Thymus (tissue), 11 donors: Measurements from ENCODE around the gene ANKRD24. TPM values are rescaled to one million over a fixed set of nuclear protein-coding genes. Genes with fewer than 3 reads are reported as not detected.
"Not testable (repeated sequence)": the region's sequence is repeated elsewhere in the genome, so short reads cannot be mapped to it uniquely, and the experiment has no call there.

ENCODE experiments used
- DNase-seq, 9 donors: peaks; one replicate each; pipeline ENCODE4 v3.0.0-alpha.2; 2013; ENCODE audit warnings: low spot score in 9 of 9, low read depth in 6 of 9, missing footprints in 1 of 9
- H3K27ac ChIP-seq, 2 donors: one replicate each; pipeline ENCODE4 v1.5.1; 2013; ENCODE audit warnings: control low read depth in 1 of 2, low read depth in 1 of 2, low read length in 1 of 2, mild to moderate bottlenecking in 1 of 2, moderate library complexity in 1 of 2
- H3K27me3 ChIP-seq, 2 donors: one replicate each; pipeline ENCODE4 v1.5.1; 2013; ENCODE audit warnings: low read length in 1 of 2; ENCODE audit not compliant: control insufficient read depth in 2 of 2, insufficient read depth in 1 of 2
- H3K36me3 ChIP-seq, 2 donors: one replicate each; pipeline ENCODE4 v1.5.1; 2013; ENCODE audit warnings: low read length in 1 of 2, mild to moderate bottlenecking in 1 of 2, moderate library complexity in 1 of 2; ENCODE audit not compliant: control insufficient read depth in 2 of 2, insufficient read depth in 2 of 2
- H3K4me1 ChIP-seq, 2 donors: one replicate each; pipeline ENCODE4 v1.5.1; 2013; ENCODE audit warnings: low read length in 2 of 2; ENCODE audit not compliant: control insufficient read depth in 2 of 2, insufficient read depth in 2 of 2
- H3K4me3 ChIP-seq, 2 donors: one replicate each; pipeline ENCODE4 v1.5.1; 2013; ENCODE audit warnings: low read length in 2 of 2, control low read depth in 1 of 2, mild to moderate bottlenecking in 1 of 2
- H3K9me3 ChIP-seq, 2 donors: one replicate each; pipeline ENCODE4 v1.5.1; 2013; ENCODE audit warnings: low read length in 1 of 2, mild to moderate bottlenecking in 1 of 2; ENCODE audit not compliant: control insufficient read depth in 2 of 2, insufficient read depth in 1 of 2
- WGBS: extraction: QIAGEN DNeasy Blood & Tissue Kit; methylation state at CpG from one replicate; pipeline ENCODE4 v1.1.7; 2013; 5-methylcytosine and 5-hydroxymethylcytosine counted together
- polyA plus RNA-seq: library from polyadenylated mRNA; stranded (reverse); fragments of 200-250 nt; gene quantifications from one replicate; pipeline ENCODE4 v1.2.3, GENCODE V29; 2013
- total RNA-seq: library from RNA; stranded (reverse); fragments of 120-200 nt; gene quantifications from one replicate; pipeline ENCODE4 v1.2.4, GENCODE V29; 2013
- donor health status: healthy.

Gene ANKRD24
- total and polyA plus RNA-seq, 2 donors = 0.42 to 4.8 TPM

- Histone ChIP-seq H3K27ac (no peak overlapping the region), H3K4me1 (no peaks in the 10 kb centered on the region), H3K9me3 (peaks cover 0 to 11% of the 10 kb centered on the region in 2 donors), H3K4me3 (no peak overlapping the region), H3K27me3 (no peaks in the 10 kb centered on the region), H3K36me3 (peaks cover 50 to 73% of the 10 kb centered on the region in 2 donors)
- DNase-seq = peak in 7 of 9 donors; percentile 30 to 71 (median 50)
- WGBS = 72% methylated on average over 21 of the region's 21 CpGs
Observed at GRCh38 chr19:4267101-4267900, 84.8 kb downstream of the ANKRD24 start.

- H3K36me3 ChIP-seq = peaks cover 48 to 65% of the 10 kb centered on the region in 2 donors
- DNase-seq = no peak
- 97% methylated on average over 30 of the region's 30 CpGs for WGBS
Observed at GRCh38 chr19:4267901-4268815, 85.7 kb downstream of the ANKRD24 start.

GRCh38 chr19:4268816-4269430, 86.4 kb downstream of the ANKRD24 start:
- H3K36me3 ChIP-seq = peaks cover 42 to 61% of the 10 kb centered on the region in 2 donors
- no peak overlapping the region for H3K4me3 ChIP-seq
- WGBS = 94% methylated on average over 13 of the region's 13 CpGs
- no peak overlapping the region for H3K27ac ChIP-seq
- no peaks in the 10 kb centered on the region for H3K27me3 ChIP-seq
- H3K4me1 ChIP-seq = no peaks in the 10 kb centered on the region
- peaks cover 0 to 11% of the 10 kb centered on the region in 2 donors for H3K9me3 ChIP-seq
- no peak for DNase-seq

More at GRCh38 chr19:4267901-4268815, 85.7 kb downstream of the ANKRD24 start:
- Histone ChIP-seq H3K9me3 (peaks cover 0 to 11% of the 10 kb centered on the region in 2 donors), H3K27me3 (no peaks in the 10 kb centered on the region), H3K4me1 (no peaks in the 10 kb centered on the region), H3K4me3 (no peak overlapping the region), H3K27ac (no peak overlapping the region)

DNA sequence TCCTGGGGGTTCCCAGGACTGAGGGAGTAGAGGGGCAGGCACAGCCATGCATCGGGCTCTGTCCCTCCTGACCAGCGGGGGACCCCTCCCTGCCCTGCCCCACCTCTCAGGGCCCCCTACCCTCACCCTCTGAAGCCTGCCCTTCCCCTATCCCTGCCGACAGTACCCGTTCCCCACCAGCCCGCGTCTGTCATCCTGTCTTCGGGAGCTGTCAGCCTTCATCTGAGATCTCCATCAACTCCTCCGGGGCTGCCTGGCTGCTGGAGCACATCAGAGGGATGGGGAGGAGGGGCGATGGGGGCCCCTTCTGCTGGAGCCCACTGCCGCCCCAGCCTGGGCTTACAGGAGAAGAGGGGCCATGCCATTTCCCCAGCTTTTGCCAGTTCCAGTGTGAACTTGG, 90.4 kb downstream of the ANKRD24 start:
- Histone ChIP-seq H3K4me1 (no peaks in the 10 kb centered on the region), H3K9me3 (peaks cover 0 to 8% of the 10 kb centered on the region in 2 donors), H3K4me3 (no peak overlapping the region), H3K36me3 (peaks cover 20 to 30% of the 10 kb centered on the region in 2 donors), H3K27ac (no peak overlapping the region), H3K27me3 (peaks cover 5 to 13% of the 10 kb centered on the region in 2 donors)
- WGBS = 98% methylated on average over 10 of the region's 10 CpGs
- no peak for DNase-seq

DNA sequence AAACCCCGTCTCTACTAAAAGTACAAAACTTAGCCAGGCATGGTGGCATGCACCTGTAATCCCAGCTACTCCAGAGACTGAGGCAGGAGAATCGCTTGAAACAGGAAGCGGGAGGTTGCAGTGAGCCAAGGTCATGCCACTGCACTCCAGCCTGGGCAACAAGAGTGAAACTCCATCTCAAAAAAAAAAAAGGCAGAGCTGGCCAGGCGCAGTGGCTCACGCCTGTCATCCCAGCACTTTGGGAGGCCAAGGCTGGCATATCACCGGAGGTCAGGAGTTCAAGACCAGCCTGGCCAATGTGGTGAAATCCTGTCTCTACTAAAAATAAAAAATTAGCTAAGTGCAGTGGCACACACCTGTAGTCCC, 91.8 kb downstream of the ANKRD24 start:
- H3K27ac ChIP-seq, DNase-seq, H3K4me3 ChIP-seq, H3K4me1 ChIP-seq, H3K9me3 ChIP-seq: not testable (repeated sequence)
- Histone ChIP-seq H3K27me3 (peaks cover 19 to 27% of the 10 kb centered on the region in 2 donors), H3K36me3 (peaks cover 7 to 16% of the 10 kb centered on the region in 2 donors)
- WGBS = 97% methylated on average over 6 of the region's 6 CpGs

Other genes with a start within 250 kb of the ANKRD24 start
- gene NMRK2, start 249.6 kb upstream of the ANKRD24 start, total RNA-seq = 0.14 TPM
- gene NMRK2, start 249.6 kb upstream of the ANKRD24 start, polyA plus RNA-seq = 1.1 TPM
- 21.2 TPM for gene DAPK3, start 211.6 kb upstream of the ANKRD24 start, total RNA-seq
- 50.7 TPM for gene DAPK3, start 211.6 kb upstream of the ANKRD24 start, polyA plus RNA-seq
- 1,612 TPM for gene EEF2, start 197.2 kb upstream of the ANKRD24 start, total RNA-seq
- gene EEF2, start 197.2 kb upstream of the ANKRD24 start, polyA plus RNA-seq = 815 TPM
- 13.4 TPM for gene PIAS4, start 175.0 kb upstream of the ANKRD24 start, total RNA-seq
- 10.8 TPM for gene PIAS4, start 175.0 kb upstream of the ANKRD24 start, polyA plus RNA-seq
- gene ZBTB7A, start 115.8 kb upstream of the ANKRD24 start, total RNA-seq = 5.1 TPM
- 9.4 TPM for gene ZBTB7A, start 115.8 kb upstream of the ANKRD24 start, polyA plus RNA-seq
- gene MAP2K2, start 58.6 kb upstream of the ANKRD24 start, total RNA-seq = 98.4 TPM
- gene MAP2K2, start 58.6 kb upstream of the ANKRD24 start, polyA plus RNA-seq = 144 TPM
- gene CREB3L3, start 29.1 kb upstream of the ANKRD24 start, total RNA-seq = 0.57 TPM
- gene CREB3L3, start 29.1 kb upstream of the ANKRD24 start, polyA plus RNA-seq = 2.0 TPM
- gene SIRT6, start 126 bp upstream of the ANKRD24 start, total RNA-seq = 10.7 TPM
- gene SIRT6, start 126 bp upstream of the ANKRD24 start, polyA plus RNA-seq = 30.0 TPM
- gene EBI3, start 46.8 kb downstream of the ANKRD24 start, total RNA-seq = 5.7 TPM
- 16.2 TPM for gene EBI3, start 46.8 kb downstream of the ANKRD24 start, polyA plus RNA-seq
- gene YJU2, start 64.4 kb downstream of the ANKRD24 start, total RNA-seq = 22.6 TPM
- 26.8 TPM for gene YJU2, start 64.4 kb downstream of the ANKRD24 start, polyA plus RNA-seq
- 0.80 TPM for gene SHD, start 96.6 kb downstream of the ANKRD24 start, total RNA-seq
- 0.57 TPM for gene SHD, start 96.6 kb downstream of the ANKRD24 start, polyA plus RNA-seq
- gene TMIGD2, start 119.7 kb downstream of the ANKRD24 start, total RNA-seq = 87.9 TPM
- gene TMIGD2, start 119.7 kb downstream of the ANKRD24 start, polyA plus RNA-seq = 64.8 TPM
- 4.3 TPM for gene FSD1, start 121.9 kb downstream of the ANKRD24 start, total RNA-seq
- 19.2 TPM for gene FSD1, start 121.9 kb downstream of the ANKRD24 start, polyA plus RNA-seq
- gene STAP2, start 156.1 kb downstream of the ANKRD24 start, total RNA-seq = 20.8 TPM
- 21.3 TPM for gene STAP2, start 156.1 kb downstream of the ANKRD24 start, polyA plus RNA-seq
- gene MPND, start 160.9 kb downstream of the ANKRD24 start, total RNA-seq = 7.8 TPM
- gene MPND, start 160.9 kb downstream of the ANKRD24 start, polyA plus RNA-seq = 16.9 TPM
- 15.4 TPM for gene SH3GL1, start 217.9 kb downstream of the ANKRD24 start, total RNA-seq
- gene SH3GL1, start 217.9 kb downstream of the ANKRD24 start, polyA plus RNA-seq = 40.6 TPM
- gene CHAF1A, start 220.0 kb downstream of the ANKRD24 start, total RNA-seq = 19.5 TPM
- gene CHAF1A, start 220.0 kb downstream of the ANKRD24 start, polyA plus RNA-seq = 3.5 TPM